Neutrophil (primary cell): Measurements from ENCODE around the gene SFPQ.

Experiments used
- H3K27ac ChIP-seq: fragments of 200-600 bp; sonication (generic); 2 replicates; pipeline ENCODE4 v1.5.1; 2016; ENCODE audit warnings: mild to moderate bottlenecking, moderate library complexity
- H3K27me3 ChIP-seq: fragments of 200-600 bp; sonication (generic); 2 replicates; pipeline ENCODE4 v1.6.0; 2016; ENCODE audit warnings: mild to moderate bottlenecking
- H3K36me3 ChIP-seq: fragments of 200-600 bp; sonication (generic); 2 replicates; pipeline ENCODE4 v1.5.1; 2017
- H3K4me1 ChIP-seq, 2 experiments: fragments of 200-600 bp in 1 of 2; sonication (generic) in 1 of 2; 1 replicate in 1 of 2; 2 replicates in 1 of 2; pipeline versions ENCODE4 v1.5.1 to v1.6.1; 2013 to 2016; ENCODE audit warnings: low read depth in 1 of 2, low read length in 1 of 2, mild to moderate bottlenecking in 1 of 2, moderate library complexity in 1 of 2; ENCODE audit not compliant: control insufficient read depth in 1 of 2, insufficient read depth in 1 of 2
- H3K4me3 ChIP-seq, 2 experiments: fragments of 200-600 bp in 1 of 2; sonication (generic) in 1 of 2; 1 replicate in 1 of 2; 2 replicates in 1 of 2; pipeline ENCODE4 v1.5.1; 2013 to 2016; ENCODE audit warnings: low read depth in 1 of 2, low read length in 1 of 2, mild to moderate bottlenecking in 1 of 2, moderate library complexity in 1 of 2
- H3K9me3 ChIP-seq: fragments of 200-600 bp; sonication (generic); 2 replicates; pipeline ENCODE4 v1.5.1; 2016
- CTCF ChIP-seq: fragments of 200-600 bp; sonication (generic); IDR thresholded peaks from 2 replicates; pipeline ENCODE4 v1.5.1; 2016; ENCODE audit warnings: antibody characterized with exemption

SFPQ gene

DNA sequence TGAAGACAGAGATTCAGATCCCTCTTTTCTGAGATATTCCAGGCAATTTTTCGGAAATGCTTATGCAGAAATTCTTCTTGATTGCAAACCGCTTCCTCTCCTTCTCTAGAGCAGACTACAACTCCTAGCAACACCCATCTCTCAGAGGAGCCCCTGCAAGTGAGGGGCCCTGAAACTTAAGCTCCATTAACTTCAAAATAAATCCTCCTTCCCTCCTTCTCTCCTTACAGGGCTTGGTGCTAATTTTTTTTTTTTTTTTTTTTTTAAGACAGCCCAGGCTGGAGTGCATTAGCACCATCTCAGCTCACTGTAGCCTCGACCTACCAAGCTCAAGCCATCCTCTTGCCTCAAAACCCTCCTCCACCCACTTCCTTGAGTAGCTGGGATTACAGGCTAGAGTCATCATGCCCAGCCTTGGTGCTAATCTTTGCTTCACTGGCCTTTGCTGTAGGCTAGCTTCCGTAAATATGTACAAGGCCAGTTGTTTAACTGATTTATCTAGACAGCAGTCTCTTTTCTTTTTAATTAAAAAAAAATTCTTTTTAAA lies 30.2 kb upstream of the SFPQ start:
- H3K4me3 ChIP-seq = no peak overlapping the region
- no peak for TF ChIP-seq CTCF
- H3K9me3 ChIP-seq = no peaks in the 10 kb centered on the region
- no peak overlapping the region for H3K27ac ChIP-seq
- H3K27me3 ChIP-seq = no peaks in the 10 kb centered on the region
- no peaks in the 10 kb centered on the region for H3K36me3 ChIP-seq
- no peaks in the 10 kb centered on the region for H3K4me1 ChIP-seq

DNA sequence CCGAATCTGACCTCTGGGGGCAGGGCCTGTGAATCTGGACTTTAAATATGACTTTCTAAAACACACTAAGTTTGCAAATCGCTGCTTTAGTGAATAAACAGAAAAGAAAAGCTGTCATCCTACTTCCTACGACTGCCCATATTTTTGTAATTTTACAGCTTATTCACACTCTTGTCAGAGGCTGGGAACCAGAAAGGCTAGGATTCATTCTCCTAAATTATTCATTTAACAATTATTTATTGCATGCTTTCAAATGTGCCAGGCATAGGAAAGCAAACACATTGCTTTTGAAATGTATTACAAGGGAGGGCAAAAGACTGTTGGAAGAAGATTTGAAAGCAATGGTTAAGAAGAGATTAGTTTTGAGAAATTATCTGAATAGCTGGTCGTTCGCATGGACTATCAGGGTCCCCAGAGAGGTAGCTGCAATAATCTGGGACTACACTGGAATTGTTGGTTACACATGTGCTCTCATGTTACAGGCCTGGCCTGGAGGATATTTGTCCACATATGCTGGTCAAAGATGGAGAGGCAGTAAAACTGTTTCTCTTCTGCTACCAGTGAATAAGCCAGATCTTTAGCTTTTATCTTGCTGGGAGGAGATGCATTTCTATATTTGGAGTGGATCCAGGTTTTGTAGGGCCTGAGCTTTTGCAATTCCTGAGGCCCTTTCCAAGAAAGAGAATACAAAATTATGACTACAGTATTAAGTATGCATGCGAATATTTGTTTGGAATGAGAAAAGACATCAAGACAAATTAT lies 29.6 kb upstream of the SFPQ start:
- H3K4me1 ChIP-seq = no peaks in the 10 kb centered on the region
- H3K27me3 ChIP-seq = no peaks in the 10 kb centered on the region
- H3K27ac ChIP-seq = no peak overlapping the region
- no peak overlapping the region for H3K4me3 ChIP-seq
- TF ChIP-seq CTCF = no peak
- H3K9me3 ChIP-seq = no peaks in the 10 kb centered on the region
- no peaks in the 10 kb centered on the region for H3K36me3 ChIP-seq

- Histone ChIP-seq H3K36me3 (no peaks in the 10 kb centered on the region), H3K27me3 (no peaks in the 10 kb centered on the region), H3K9me3 (no peaks in the 10 kb centered on the region), H3K4me1 (no peaks in the 10 kb centered on the region), H3K27ac (no peak overlapping the region), H3K4me3 (no peak overlapping the region)
- no peak for TF ChIP-seq CTCF
Observed at GRCh38 chr1:35220976-35221375, 28.0 kb upstream of the SFPQ start.

DNA sequence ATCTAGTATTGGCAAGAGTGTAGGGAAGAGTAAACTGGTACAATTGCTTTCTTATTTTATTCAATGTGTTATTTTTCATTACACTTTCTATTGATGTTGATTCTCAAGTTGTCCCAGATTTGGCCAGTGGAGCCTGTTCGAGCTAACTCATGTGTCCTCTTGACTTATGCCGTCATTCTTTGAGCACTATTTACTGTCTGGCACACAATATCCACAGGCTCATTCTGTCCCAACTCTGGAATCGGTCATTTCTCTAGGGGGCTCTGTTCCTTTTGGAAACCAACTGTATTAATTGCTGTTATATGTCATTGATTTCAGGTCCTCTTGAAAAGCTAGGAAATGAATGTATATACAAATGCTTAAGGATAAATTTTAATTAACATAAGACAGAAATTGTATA lies 22.4 kb upstream of the SFPQ start:
- no peaks in the 10 kb centered on the region for H3K4me1 ChIP-seq
- no peak for TF ChIP-seq CTCF
- no peaks in the 10 kb centered on the region for H3K36me3 ChIP-seq
- H3K4me3 ChIP-seq = no peak overlapping the region
- H3K27ac ChIP-seq = no peak overlapping the region
- H3K9me3 ChIP-seq = no peaks in the 10 kb centered on the region
- H3K27me3 ChIP-seq = no peaks in the 10 kb centered on the region

- no peak for TF ChIP-seq CTCF
Observed at GRCh38 chr1:35211120-35211414, 18.1 kb upstream of the SFPQ start.

More at GRCh38 chr1:35211120-35211414, 18.1 kb upstream of the SFPQ start:
- Histone ChIP-seq H3K36me3 (no peaks in the 10 kb centered on the region), H3K27me3 (no peaks in the 10 kb centered on the region), H3K4me3 (no peak overlapping the region), H3K27ac (no peak overlapping the region), H3K4me1 (no peaks in the 10 kb centered on the region), H3K9me3 (no peaks in the 10 kb centered on the region)
